HepG2 (cell line): ENCODE data around the gene TBC1D20. TPM values are rescaled to one million over a fixed set of nuclear protein-coding genes. Genes with fewer than 3 reads are reported as not detected.
A peak's percentile ranks its signal among the peaks of the same experiment; 100 is the strongest.

ENCODE experiments used
- DNMT3B ChIP-seq: conservative IDR thresholded peaks from 2 replicates; pipeline ENCODE4 v1.6.1; 2016; ENCODE audit warnings: missing biosample characterization, control low read depth
- GABPB1 ChIP-seq: IDR thresholded peaks from 2 replicates; pipeline ENCODE4 v1.6.1; 2016; ENCODE audit warnings: mild to moderate bottlenecking, missing genetic modification reagents, moderate library complexity, missing compliant biosample characterization
- HNRNPUL1 ChIP-seq: fragments of 200-400 bp; formaldehyde crosslinking; IDR thresholded peaks from 2 replicates; pipeline ENCODE4 v1.6.1; 2017; ENCODE audit warnings: low read depth, mild to moderate bottlenecking, low read length, moderate library complexity
- KAT7 ChIP-seq: IDR thresholded peaks from 2 replicates; pipeline ENCODE4 v1.6.1; 2018; ENCODE audit warnings: borderline replicate concordance, missing compliant biosample characterization
- NCOR1 ChIP-seq: fragments of 200-600 bp; sonication (generic); IDR thresholded peaks from 2 replicates; pipeline ENCODE4 v1.7.0; 2017; ENCODE audit warnings: antibody characterized with exemption, low read length, borderline replicate concordance
- NFE2L1 ChIP-seq: sonication (generic); formaldehyde crosslinking; IDR thresholded peaks from 2 replicates; pipeline ENCODE4 v1.4.0; 2020; ENCODE audit warnings: missing genetic modification reagents, mild to moderate bottlenecking, borderline replicate concordance
- TCF12 ChIP-seq, 2 experiments: fragments of 450-650 bp in 1 of 2; sonication (generic) in 1 of 2; formaldehyde crosslinking in 1 of 2; IDR thresholded peaks; 2 replicates each; pipeline versions ENCODE4 v1.6.1 to v1.8.0; 2017 to 2022; ENCODE audit warnings: antibody characterized with exemption in 1 of 2, mild to moderate bottlenecking in 1 of 2, missing genetic modification reagents in 1 of 2, moderate library complexity in 1 of 2
- ZBTB7B ChIP-seq: sonication (generic); formaldehyde crosslinking; IDR thresholded peaks from 2 replicates; pipeline ENCODE4 v1.4.0; 2020; ENCODE audit warnings: missing genetic modification reagents
- ZC3H13 ChIP-seq: sonication (generic); formaldehyde crosslinking; IDR thresholded peaks from 2 replicates; pipeline ENCODE4 v1.8.1; 2023; ENCODE audit warnings: mild to moderate bottlenecking, missing genetic modification reagents, moderate library complexity
- ZFP82 ChIP-seq: sonication (generic); formaldehyde crosslinking; IDR thresholded peaks from 2 replicates; pipeline ENCODE4 v1.5.1; 2020; ENCODE audit warnings: mild to moderate bottlenecking, missing genetic modification reagents, borderline replicate concordance
- ZMYM4 ChIP-seq: sonication (generic); formaldehyde crosslinking; IDR thresholded peaks from 2 replicates; pipeline ENCODE4 v1.8.1; 2023; ENCODE audit warnings: mild to moderate bottlenecking, missing genetic modification reagents
- ZNF143 ChIP-seq: sonication (generic); formaldehyde crosslinking; IDR thresholded peaks from 2 replicates; pipeline ENCODE4 v1.4.0; 2020; ENCODE audit warnings: missing genetic modification reagents
- ZNF20 ChIP-seq: sonication (generic); formaldehyde crosslinking; IDR thresholded peaks from 2 replicates; pipeline ENCODE4 v1.4.0; 2020; ENCODE audit warnings: mild to moderate bottlenecking, moderate library complexity, missing genetic modification reagents
- ZNF558 ChIP-seq: sonication (generic); formaldehyde crosslinking; IDR thresholded peaks from 2 replicates; pipeline ENCODE4 v1.9.0; 2022; ENCODE audit warnings: mild to moderate bottlenecking, missing genetic modification reagents, borderline replicate concordance
- ZNF580 ChIP-seq: IDR thresholded peaks from 2 replicates; pipeline ENCODE4 v1.6.1; 2016; ENCODE audit warnings: low read depth, borderline replicate concordance
- ZSCAN12 ChIP-seq: sonication (generic); formaldehyde crosslinking; IDR thresholded peaks from 2 replicates; pipeline ENCODE4 v1.9.0; 2021; ENCODE audit warnings: mild to moderate bottlenecking, missing genetic modification reagents
- ZSCAN5A ChIP-seq: sonication (generic); formaldehyde crosslinking; IDR thresholded peaks from 2 replicates; pipeline ENCODE4 v1.8.0; 2022; ENCODE audit warnings: mild to moderate bottlenecking, missing genetic modification reagents, borderline replicate concordance
- polyA plus RNA-seq, 8 experiments: library from polyadenylated mRNA; depleted of rRNA in 3 of 8; stranded (reverse) in 7 of 8; unstranded in 1 of 8; fragments of >200 nt; fragmentation: Illumina TruSeq in 4 of 8; extraction: Trizol in 4 of 8; gene quantifications; 2 replicates each; pipeline versions ENCODE4 v1.2.1 to v1.2.3, GENCODE V29; 2011 to 2016; ENCODE audit warnings: low read depth in 4 of 8, missing spikeins in 1 of 8, mixed read lengths in 1 of 8; ENCODE audit not compliant: insufficient read depth in 1 of 8
- total RNA-seq, 5 experiments: library from RNA; depleted of rRNA; stranded (reverse); fragments of >200 nt; fragmentation: Illumina TruSeq; extraction: Trizol; gene quantifications; 2 replicates each; pipeline ENCODE4 v1.2.3, GENCODE V29; 2016; ENCODE audit warnings: low read depth in 1 of 5
- TF ChIP-seq, protein P1 (sequence below): sonication (generic); formaldehyde crosslinking; IDR thresholded peaks from 2 replicates; pipeline ENCODE4 v1.4.0; 2020; ENCODE audit warnings: mild to moderate bottlenecking, missing genetic modification reagents, borderline replicate concordance
- TF ChIP-seq, protein P2 (sequence below): IDR thresholded peaks from 2 replicates; pipeline ENCODE4 v1.6.1; 2016; ENCODE audit warnings: missing genetic modification reagents, missing compliant biosample characterization
- TF ChIP-seq, protein P3 (sequence below): sonication (generic); formaldehyde crosslinking; conservative IDR thresholded peaks from 2 replicates; pipeline ENCODE4 v1.8.0; 2022; ENCODE audit warnings: low read depth, missing genetic modification reagents

TBC1D20 gene
- total and polyA plus RNA-seq, 2 of the 13 experiments (the other 11 are each of a cell fraction or from before 2014, with no cell fraction given) = 36.6 to 47.1 TPM

- TF ChIP-seq, protein P1, sequence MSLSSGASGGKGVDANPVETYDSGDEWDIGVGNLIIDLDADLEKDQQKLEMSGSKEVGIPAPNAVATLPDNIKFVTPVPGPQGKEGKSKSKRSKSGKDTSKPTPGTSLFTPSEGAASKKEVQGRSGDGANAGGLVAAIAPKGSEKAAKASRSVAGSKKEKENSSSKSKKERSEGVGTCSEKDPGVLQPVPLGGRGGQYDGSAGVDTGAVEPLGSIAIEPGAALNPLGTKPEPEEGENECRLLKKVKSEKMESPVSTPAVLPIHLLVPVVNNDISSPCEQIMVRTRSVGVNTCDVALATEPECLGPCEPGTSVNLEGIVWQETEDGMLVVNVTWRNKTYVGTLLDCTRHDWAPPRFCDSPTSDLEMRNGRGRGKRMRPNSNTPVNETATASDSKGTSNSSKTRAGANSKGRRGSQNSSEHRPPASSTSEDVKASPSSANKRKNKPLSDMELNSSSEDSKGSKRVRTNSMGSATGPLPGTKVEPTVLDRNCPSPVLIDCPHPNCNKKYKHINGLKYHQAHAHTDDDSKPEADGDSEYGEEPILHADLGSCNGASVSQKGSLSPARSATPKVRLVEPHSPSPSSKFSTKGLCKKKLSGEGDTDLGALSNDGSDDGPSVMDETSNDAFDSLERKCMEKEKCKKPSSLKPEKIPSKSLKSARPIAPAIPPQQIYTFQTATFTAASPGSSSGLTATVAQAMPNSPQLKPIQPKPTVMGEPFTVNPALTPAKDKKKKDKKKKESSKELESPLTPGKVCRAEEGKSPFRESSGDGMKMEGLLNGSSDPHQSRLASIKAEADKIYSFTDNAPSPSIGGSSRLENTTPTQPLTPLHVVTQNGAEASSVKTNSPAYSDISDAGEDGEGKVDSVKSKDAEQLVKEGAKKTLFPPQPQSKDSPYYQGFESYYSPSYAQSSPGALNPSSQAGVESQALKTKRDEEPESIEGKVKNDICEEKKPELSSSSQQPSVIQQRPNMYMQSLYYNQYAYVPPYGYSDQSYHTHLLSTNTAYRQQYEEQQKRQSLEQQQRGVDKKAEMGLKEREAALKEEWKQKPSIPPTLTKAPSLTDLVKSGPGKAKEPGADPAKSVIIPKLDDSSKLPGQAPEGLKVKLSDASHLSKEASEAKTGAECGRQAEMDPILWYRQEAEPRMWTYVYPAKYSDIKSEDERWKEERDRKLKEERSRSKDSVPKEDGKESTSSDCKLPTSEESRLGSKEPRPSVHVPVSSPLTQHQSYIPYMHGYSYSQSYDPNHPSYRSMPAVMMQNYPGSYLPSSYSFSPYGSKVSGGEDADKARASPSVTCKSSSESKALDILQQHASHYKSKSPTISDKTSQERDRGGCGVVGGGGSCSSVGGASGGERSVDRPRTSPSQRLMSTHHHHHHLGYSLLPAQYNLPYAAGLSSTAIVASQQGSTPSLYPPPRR (CRISPR knock-in tag) = peak; percentile 96
- TF ChIP-seq ZBTB7B (CRISPR knock-in tag) (peak; percentile 94), ZC3H13 (CRISPR knock-in tag) (peak; percentile 95), ZNF143 (CRISPR knock-in tag) (peak; percentile 42), ZSCAN12 (peak; percentile 96; the same call in 1 of the 2 replicates), ZNF20 (no peak), HNRNPUL1 (no peak), ZFP82 (CRISPR knock-in tag) (no peak), NCOR1 (peak; percentile 88; the same call in 1 of the 2 replicates), ZNF558 (no peak), DNMT3B (CRISPR knock-in tag) (no peak), ZNF580 (peak; percentile 92; the same call in 1 of the 2 replicates), TCF12 (IDR thresholded peaks at IDR 0.05) (no peak), TCF12 (CRISPR knock-in tag; IDR thresholded peaks at IDR 0.05) (no peak; the same call in 1 of the 2 replicates), GABPB1 (peak; percentile 13; the same call in 1 of the 2 replicates), NFE2L1 (CRISPR knock-in tag) (no peak), ZMYM4 (CRISPR knock-in tag) (peak; percentile 88), ZSCAN5A (CRISPR knock-in tag) (peak; percentile 86), KAT7 (CRISPR knock-in tag) (peak; percentile 93)
- TF ChIP-seq, protein P2, sequence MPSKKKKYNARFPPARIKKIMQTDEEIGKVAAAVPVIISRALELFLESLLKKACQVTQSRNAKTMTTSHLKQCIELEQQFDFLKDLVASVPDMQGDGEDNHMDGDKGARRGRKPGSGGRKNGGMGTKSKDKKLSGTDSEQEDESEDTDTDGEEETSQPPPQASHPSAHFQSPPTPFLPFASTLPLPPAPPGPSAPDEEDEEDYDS (CRISPR knock-in tag) = peak; percentile 83
- TF ChIP-seq, protein P3, sequence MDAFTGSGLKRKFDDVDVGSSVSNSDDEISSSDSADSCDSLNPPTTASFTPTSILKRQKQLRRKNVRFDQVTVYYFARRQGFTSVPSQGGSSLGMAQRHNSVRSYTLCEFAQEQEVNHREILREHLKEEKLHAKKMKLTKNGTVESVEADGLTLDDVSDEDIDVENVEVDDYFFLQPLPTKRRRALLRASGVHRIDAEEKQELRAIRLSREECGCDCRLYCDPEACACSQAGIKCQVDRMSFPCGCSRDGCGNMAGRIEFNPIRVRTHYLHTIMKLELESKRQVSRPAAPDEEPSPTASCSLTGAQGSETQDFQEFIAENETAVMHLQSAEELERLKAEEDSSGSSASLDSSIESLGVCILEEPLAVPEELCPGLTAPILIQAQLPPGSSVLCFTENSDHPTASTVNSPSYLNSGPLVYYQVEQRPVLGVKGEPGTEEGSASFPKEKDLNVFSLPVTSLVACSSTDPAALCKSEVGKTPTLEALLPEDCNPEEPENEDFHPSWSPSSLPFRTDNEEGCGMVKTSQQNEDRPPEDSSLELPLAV (CRISPR knock-in tag) = no peak
Measured at GRCh38 chr20:396619-397431, 65.5 kb downstream of the TBC1D20 start (continued).
